Endothelial cell of umbilical vein (primary cell): ENCODE results near the gene NXPH1. TPM values are rescaled to one million over a fixed set of nuclear protein-coding genes. Genes with fewer than 3 reads are reported as not detected.

Experiments
- BruUV-seq: library from RNA; stranded (reverse); fragments of 400-500 nt; replicated peaks from 2 replicates; lab custom pipeline; 2021; lab: Mats Ljungman, UMichigan
- CTCF ChIA-PET: fragments of 300-600, 350-600 bp; sonication (Branson Sonifier 250); formaldehyde crosslinking; loops from one replicate; lab custom pipeline; 2021; ENCODE audit warnings: antibody characterized with exemption, inconsistent platforms; lab: Charles Lee
- POLR2A ChIA-PET: fragments of 300-600, 350-600 bp; sonication (Branson Sonifier 250); formaldehyde crosslinking; loops from one replicate; lab custom pipeline; 2021; ENCODE audit warnings: antibody characterized with exemption, inconsistent platforms; lab: Charles Lee
- DNase-seq: peaks from one replicate; pipeline ENCODE4 v3.0.0-alpha.2; 2011; ENCODE audit warnings: low read depth, low spot score
- FAIRE-seq: peaks from 2 replicates; lab custom pipeline; 2011; peaks lifted over from hg19 to GRCh38; lab: Jason Lieb, UNC
- H2AFZ ChIP-seq: 2 replicates; pipeline ENCODE4 v1.6.0; 2012; ENCODE audit warnings: low read depth, low read length, control low read depth, inconsistent platforms
- H3K27ac ChIP-seq: 2 replicates; pipeline ENCODE4 v1.5.1; 2011; ENCODE audit warnings: low read depth, mild to moderate bottlenecking, control low read depth, low read length, moderate library complexity; ENCODE audit not compliant: insufficient read depth
- H3K27me3 ChIP-seq, 2 experiments: 2 replicates each; pipeline versions ENCODE4 v1.6.0 to v1.6.1; 2011; ENCODE audit warnings: low read length in 2 of 2, mixed read lengths in 1 of 2; ENCODE audit not compliant: control insufficient read depth in 2 of 2, insufficient read depth in 2 of 2
- H3K36me3 ChIP-seq, 2 experiments: 2 replicates in 1 of 2; 3 replicates in 1 of 2; pipeline ENCODE4 v1.5.1; 2011; ENCODE audit warnings: low read length in 2 of 2, mild to moderate bottlenecking in 1 of 2, moderate library complexity in 1 of 2; ENCODE audit not compliant: control insufficient read depth in 2 of 2, insufficient read depth in 2 of 2; ENCODE audit errors: extremely low read depth in 1 of 2
- H3K4me1 ChIP-seq: 3 replicates; pipeline ENCODE4 v1.5.1; 2011; ENCODE audit warnings: mild to moderate bottlenecking, low read length; ENCODE audit not compliant: control insufficient read depth, insufficient read depth; ENCODE audit errors: extremely low read depth
- H3K4me2 ChIP-seq: 2 replicates; pipeline ENCODE4 v1.6.1; 2011; ENCODE audit warnings: low read length, control low read depth, mixed read lengths; ENCODE audit not compliant: insufficient read depth
- H3K4me3 ChIP-seq, 3 experiments: fragments of 200-600 bp in 1 of 3; sonication (generic), shearing (Covaris generic) in 1 of 3; replicated peaks in 1 of 3; 2 replicates each; pipeline ENCODE4 v1.5.1; 2011 to 2016; ENCODE audit warnings: control low read depth in 3 of 3, low read length in 3 of 3, mild to moderate bottlenecking in 2 of 3, inconsistent platforms in 1 of 3, low read depth in 1 of 3, moderate library complexity in 1 of 3; ENCODE audit not compliant: insufficient read depth in 1 of 3
- H3K79me2 ChIP-seq: 2 replicates; pipeline ENCODE4 v1.6.0; 2012; ENCODE audit warnings: low read length, inconsistent platforms; ENCODE audit not compliant: control insufficient read depth, insufficient read depth
- H3K9ac ChIP-seq: replicated peaks from 2 replicates; pipeline ENCODE3; 2011; ENCODE audit warnings: low read length, control low read depth; ENCODE audit not compliant: insufficient read depth; ENCODE audit errors: extremely low read depth
- H3K9me1 ChIP-seq: replicated peaks from 3 replicates; pipeline ENCODE4 v1.6.0; 2011; ENCODE audit warnings: mild to moderate bottlenecking, low read length; ENCODE audit not compliant: control insufficient read depth, insufficient read depth; ENCODE audit errors: extremely low read depth
- H3K9me3 ChIP-seq: replicated peaks from 2 replicates; pipeline ENCODE4 v1.5.1; 2012; ENCODE audit warnings: low read length, inconsistent platforms; ENCODE audit not compliant: control insufficient read depth, insufficient read depth
- H4K20me1 ChIP-seq: replicated peaks from 2 replicates; pipeline ENCODE3; 2011; ENCODE audit warnings: mild to moderate bottlenecking, low read length; ENCODE audit not compliant: control insufficient read depth, insufficient read depth; ENCODE audit errors: extremely low read depth
- CTCF ChIP-seq, 2 donors: IDR thresholded peaks; 1 replicate in 1 of 2; 2 replicates in 1 of 2; pipeline ENCODE4 v1.5.1; 2011; ENCODE audit warnings: low read length in 2 of 2, mild to moderate bottlenecking in 2 of 2, moderate library complexity in 2 of 2, control low read depth in 1 of 2, inconsistent platforms in 1 of 2, low read depth in 1 of 2; ENCODE audit not compliant: insufficient read depth in 1 of 2; ENCODE audit errors: extremely low read depth in 1 of 2
- FOS ChIP-seq: IDR thresholded peaks from 2 replicates; pipeline ENCODE4 v1.6.1; 2011; ENCODE audit warnings: mild to moderate bottlenecking, low read length, moderate library complexity, borderline replicate concordance; ENCODE audit not compliant: insufficient read depth
- GATA2 ChIP-seq: IDR thresholded peaks from 2 replicates; pipeline ENCODE4 v1.7.0; 2011; ENCODE audit warnings: low read depth, mild to moderate bottlenecking, moderate library complexity, mixed read lengths, low read length; ENCODE audit not compliant: insufficient read length, insufficient read depth
- JUN ChIP-seq: IDR thresholded peaks from 2 replicates; pipeline ENCODE4 v1.6.1; 2011; ENCODE audit warnings: borderline replicate concordance, low read depth; ENCODE audit not compliant: insufficient read length, insufficient read depth
- MAX ChIP-seq: IDR thresholded peaks from 2 replicates; pipeline ENCODE4 v1.6.1; 2011; ENCODE audit not compliant: insufficient read depth, insufficient read length
- MYC ChIP-seq: IDR thresholded peaks from one replicate; pipeline ENCODE4 v1.6.1; 2011; ENCODE audit warnings: mild to moderate bottlenecking, low read depth, low read length
- POLR2A ChIP-seq: IDR thresholded peaks from 2 replicates; pipeline ENCODE4 v1.6.1; 2012; ENCODE audit warnings: low read depth, mild to moderate bottlenecking, control low read depth, low read length
- POLR2AphosphoS5 ChIP-seq: IDR thresholded peaks from 2 replicates; pipeline ENCODE4 v1.6.1; 2012; ENCODE audit warnings: low read depth, mild to moderate bottlenecking, control low read depth, low read length, moderate library complexity; ENCODE audit not compliant: insufficient read depth
- dilution Hi-C: fragments of 300-500 bp; cut with MboI; formaldehyde crosslinking; loops from one replicate; pipeline ENCODE4 v1.15.0; 2019; ENCODE audit warnings: low sequenced_read_pairs; ENCODE audit not compliant: extremely low pct_ligation_motif_present
- intact Hi-C: fragments of 100-400 bp; cut with micrococcal nuclease; formaldehyde crosslinking; loops from one replicate; pipeline ENCODE4 v1.10.0; 2022
- polyA plus RNA-seq, 4 experiments: library from polyadenylated mRNA; depleted of rRNA in 3 of 4; stranded (reverse) in 3 of 4; unstranded in 1 of 4; fragments of >200 nt; gene quantifications; 2 replicates each; pipeline versions ENCODE4 v1.2.1 to v1.2.3, GENCODE V29; 2011 to 2012; ENCODE audit warnings: missing spikeins in 1 of 4
- total RNA-seq: library from RNA; stranded (reverse); gene quantifications from 2 replicates; pipeline ENCODE4 v1.2.3, GENCODE V29; 2021

NXPH1 gene
- total and polyA plus RNA-seq, 2 donors (not counting 3 experiments of a cell fraction or from before 2014, with no cell fraction given) = not detected

GRCh38 chr7:8742837-8743236 is 309.4 kb downstream of the NXPH1 start:
- intact Hi-C loops (no loop called here), dilution Hi-C loops (no loop called here)
- no peak overlapping the region for H3K27ac ChIP-seq
- H3K36me3 ChIP-seq = no peaks in the 10 kb centered on the region
- H4K20me1 ChIP-seq = no peaks in the 10 kb centered on the region
- no peaks in the 10 kb centered on the region for H3K27me3 ChIP-seq
- no peaks in the 10 kb centered on the region for H3K4me1 ChIP-seq
- BruUV-seq = no TSS peak
- H3K9me1 ChIP-seq = no peaks in the 10 kb centered on the region
- H3K79me2 ChIP-seq = no peaks in the 10 kb centered on the region
- no peak for FAIRE-seq
- no peak for DNase-seq
- H2AFZ ChIP-seq = no peak overlapping the region
- ChIA-PET CTCF (no interaction called here), POLR2A (no interaction called here)
- H3K4me3 ChIP-seq = no peak overlapping the region
- H3K9ac ChIP-seq = no peak overlapping the region
- peaks cover 1% of the 10 kb centered on the region for H3K9me3 ChIP-seq
- TF ChIP-seq JUN (no peak), GATA2 (no peak), CTCF (IDR thresholded peaks at IDR 0.05; ENCODE audit: extremely low read depth in 1 of 2, insufficient read depth in 1 of 2, low read depth in 1 of 2, low read length in 2 of 2) (no peak), MYC (no peak), POLR2AphosphoS5 (no peak), FOS (no peak), POLR2A (no peak), MAX (no peak)
- H3K4me2 ChIP-seq = no peak overlapping the region
